Eye (tissue), 1 donor: Measurements from ENCODE around the gene YBX2.
A peak's percentile ranks its signal among the peaks of the same experiment; 100 is the strongest.

ENCODE experiments used
- DNase-seq: peaks from one replicate; pipeline ENCODE4 v3.0.0-alpha.2; 2015

YBX2 gene

DNA sequence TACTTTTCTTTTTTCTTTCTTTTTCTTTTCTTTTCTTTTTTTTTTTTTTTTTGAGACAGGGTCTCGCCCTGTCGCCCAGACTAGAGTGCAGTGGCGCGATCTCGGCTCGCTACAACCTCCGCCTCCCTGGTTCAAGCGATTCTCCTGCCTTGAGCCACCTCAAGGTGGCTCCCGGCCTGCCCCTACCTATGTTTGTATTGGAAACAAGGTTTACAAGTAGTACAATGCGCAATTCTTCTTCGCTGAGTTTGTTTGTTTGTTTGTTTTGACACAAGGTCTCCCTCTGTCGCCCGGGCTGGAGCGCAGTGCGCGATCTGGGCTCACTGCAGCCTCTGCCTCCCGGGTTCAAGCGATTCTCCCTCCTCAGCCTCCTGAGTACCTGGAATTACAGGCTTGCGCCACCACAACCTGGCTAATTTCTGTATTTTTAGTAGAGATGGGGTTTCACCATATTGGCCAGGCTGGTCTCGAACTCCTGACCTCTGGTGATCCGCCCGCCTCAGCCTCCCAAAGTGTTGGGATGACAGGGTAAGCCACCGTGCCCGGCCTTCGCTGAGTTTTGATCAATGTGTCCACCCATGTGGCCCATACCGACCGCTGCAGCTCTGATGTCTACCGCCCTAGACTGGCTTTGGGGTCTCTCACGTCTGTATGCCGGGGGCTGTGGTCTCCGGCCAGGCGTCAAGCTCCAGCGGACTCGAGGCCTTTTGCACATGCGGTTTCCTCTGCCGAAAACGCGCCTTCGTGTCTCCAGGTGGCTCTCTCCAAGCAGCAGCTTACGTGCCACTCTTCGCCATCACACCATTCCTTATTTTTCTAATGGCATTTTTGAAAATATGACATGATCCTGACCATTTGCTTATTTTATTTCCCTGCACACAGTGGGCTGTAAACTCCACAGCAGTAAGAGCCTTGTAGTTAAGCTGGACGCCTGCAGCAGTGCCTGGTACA lies 1.1 kb upstream of the YBX2 start:
- peak; percentile 27 for DNase-seq

DNA sequence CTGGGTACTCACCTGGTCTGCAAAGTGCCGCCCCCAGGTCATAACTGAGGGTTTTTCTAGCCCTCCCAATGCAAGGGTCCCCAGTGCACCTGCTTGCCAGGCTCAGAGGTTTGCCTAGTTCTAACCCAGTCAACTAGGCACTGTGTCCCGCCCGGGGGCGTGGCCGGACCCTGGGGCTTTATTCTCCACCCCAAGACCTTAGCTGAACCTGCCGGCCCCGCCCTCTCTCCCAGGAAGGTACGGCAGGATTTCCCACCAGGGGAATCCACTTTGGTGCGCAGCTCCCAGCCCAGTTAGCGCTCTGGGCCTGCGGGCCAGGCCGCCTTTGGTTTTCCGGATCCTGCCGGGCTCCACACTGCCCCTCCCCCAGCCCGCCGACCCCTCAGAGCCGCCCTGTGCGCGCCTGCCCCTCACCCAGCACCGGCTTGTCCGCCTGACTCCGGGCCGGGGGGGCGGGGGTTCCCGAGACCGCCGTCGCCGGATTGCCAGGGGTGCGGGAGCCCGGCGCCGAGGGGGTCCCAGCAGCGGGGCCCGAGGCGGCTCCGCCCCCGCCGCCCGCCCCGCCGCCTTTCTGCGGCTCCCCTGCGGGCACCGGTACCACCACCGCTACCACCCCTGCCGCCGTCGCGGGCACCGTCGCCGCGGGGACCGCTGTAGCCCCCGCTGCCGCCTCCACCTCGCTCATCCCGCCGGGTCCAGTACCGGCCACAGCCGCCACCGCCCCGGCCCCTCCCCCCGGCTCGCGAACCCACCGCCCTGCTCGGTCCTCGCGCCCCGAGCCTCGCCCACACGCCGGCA lies 424 bp downstream of the YBX2 start:
- DNase-seq: peak; percentile 21

DNA sequence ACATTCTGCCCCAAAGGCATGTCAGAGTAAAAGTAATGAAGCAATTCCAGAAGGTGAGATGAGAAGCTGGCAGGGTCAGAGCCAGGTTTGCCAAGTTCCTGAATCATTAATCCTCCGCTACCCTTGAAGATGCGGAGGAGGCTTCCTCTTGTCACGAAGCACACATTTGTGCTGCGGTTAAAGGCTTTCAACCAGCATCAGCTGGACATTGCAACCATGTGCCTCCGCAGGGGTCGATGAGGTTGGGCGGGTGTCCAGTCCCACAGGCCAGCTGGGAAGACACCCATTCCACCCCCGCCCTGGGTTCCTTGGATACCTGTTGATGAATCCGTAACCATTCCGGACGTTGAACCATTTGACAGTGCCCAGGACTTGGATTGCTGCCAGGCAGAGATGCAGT lies 1.3 kb downstream of the YBX2 start:
- DNase-seq: no peak

DNA sequence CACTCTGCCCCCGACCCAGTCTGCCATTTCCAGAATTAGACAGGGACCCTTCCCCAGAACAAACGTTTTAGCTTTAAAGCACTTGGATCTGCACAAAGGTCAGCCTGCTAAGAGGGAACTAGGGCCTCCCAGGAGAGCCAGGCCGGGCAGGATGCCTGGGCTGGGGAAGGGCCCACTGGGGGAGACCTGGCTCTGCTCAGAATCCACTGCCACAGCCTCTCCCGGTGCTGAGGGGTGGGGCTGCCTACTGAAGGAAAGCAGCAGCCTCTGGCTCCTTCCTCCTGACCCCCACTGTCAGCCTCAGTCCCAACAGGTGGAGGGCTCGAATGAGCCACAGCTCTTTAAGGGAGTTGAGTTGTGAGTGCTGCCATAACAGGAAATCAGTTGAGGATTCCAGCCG lies 1.7 kb downstream of the YBX2 start:
- no peak for DNase-seq

DNA sequence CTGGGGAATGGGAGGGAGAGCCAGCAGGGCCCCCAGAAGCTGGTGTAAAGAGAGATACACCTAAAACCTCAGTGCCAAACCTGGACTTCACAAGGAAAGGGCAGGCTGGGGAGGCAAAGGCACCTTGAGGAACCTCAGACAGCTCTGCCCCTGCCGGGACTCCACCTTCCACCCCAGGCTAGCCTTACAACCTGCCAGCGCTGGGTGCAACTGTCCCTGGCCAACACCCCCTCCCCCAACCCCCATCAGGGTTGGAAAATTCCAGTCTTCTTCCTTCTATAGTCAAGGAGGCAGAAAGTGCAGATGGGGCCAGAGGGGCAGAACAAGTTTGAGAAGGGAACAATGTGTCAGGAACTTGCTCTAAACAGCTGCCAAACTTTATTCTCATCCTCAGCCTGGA lies 2.2 kb downstream of the YBX2 start:
- no peak for DNase-seq

DNA sequence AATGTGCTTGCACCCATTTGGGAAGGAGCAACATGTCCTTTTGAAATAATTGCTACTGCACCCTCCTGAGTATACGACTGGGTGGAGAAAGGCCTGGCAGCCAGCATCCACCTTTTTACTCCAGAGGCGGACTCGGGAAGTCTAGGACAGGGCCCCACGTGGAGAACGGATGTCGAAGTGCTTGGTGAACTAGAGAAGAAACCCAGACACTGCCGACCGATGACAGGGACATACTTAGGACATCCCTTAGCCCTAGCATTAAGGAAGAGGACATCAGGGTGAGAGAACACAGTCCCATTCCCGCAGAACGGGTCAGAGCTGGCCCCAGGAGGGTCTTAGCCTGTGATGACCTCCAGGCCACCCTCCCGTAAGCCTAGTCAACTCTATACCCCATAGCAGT lies 3.8 kb downstream of the YBX2 start:
- no peak for DNase-seq

DNA sequence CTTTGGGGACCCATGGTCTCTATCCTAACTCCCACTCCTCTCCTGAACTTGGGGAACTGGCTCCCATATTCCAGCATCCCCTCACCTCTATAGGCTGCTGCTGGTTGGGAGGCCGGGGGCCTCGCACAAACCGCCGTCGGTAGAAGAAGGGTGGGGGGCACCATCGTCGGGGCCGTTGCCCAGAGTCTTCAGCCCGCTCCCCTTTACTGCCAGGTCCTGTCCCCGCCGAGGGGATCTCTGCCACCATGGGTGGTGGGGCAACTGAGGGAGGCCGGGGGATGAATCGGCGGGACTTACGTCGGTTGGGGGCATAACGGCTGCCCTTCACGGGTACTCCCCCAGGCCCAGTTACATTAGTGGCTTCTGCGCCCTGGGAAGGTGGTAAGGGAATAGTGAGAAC lies 4.3 kb downstream of the YBX2 start:
- no peak for DNase-seq

DNA sequence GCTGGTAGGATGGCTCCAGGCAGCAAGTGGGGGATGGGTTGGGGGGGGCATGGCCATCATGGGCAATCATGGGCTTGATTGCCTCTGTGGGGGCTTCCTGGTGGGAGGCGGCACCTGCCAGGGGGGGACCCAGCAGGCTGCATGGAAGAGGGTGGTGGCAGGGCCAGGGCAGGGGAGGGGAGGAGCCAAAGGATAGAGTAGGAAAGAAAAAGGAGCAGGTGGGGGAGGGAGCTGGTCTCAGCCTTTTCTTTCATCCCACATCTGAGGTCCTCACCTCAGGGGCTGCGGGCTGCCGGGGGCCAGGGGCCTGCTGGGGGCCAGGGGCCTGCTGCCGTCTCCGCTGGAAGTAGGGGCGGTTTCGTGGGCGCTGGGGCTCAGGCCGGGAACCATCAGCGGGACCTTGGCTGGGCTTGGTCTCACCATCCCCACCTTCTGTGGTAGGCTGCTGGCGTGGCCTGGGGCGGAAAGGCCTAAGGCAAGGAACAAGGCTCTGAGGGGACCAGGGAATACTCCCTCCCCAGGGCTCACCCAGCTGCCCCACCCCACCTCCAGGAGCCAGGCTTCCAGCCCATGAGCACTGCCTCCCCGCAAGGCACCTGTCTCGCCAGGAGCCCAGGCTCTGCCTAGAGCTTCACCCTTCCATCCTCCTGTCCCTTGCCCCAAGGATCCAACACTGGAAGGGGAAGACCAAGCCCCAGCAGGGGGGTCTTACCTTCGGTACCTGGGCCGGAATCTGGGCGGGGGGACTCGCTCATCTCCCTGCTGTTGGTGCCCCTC lies 5.0 kb downstream of the YBX2 start:
- no peak for DNase-seq

DNA sequence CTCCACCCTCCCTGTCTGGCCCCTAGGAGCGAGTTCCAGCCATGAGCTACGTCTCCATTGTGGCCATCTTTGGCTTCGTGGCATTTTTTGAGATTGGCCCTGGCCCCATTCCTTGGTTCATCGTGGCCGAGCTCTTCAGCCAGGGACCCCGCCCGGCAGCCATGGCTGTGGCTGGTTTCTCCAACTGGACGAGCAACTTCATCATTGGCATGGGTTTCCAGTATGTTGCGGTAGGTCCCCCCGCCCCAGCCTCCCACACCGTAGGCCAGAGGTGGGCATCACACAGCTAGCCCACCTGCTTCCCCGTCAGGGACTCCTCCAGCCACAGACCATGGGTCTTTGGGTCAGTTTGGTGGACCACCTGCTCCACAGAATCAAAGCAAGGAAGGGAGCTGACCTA lies 8.8 kb downstream of the YBX2 start:
- DNase-seq: no peak

DNA sequence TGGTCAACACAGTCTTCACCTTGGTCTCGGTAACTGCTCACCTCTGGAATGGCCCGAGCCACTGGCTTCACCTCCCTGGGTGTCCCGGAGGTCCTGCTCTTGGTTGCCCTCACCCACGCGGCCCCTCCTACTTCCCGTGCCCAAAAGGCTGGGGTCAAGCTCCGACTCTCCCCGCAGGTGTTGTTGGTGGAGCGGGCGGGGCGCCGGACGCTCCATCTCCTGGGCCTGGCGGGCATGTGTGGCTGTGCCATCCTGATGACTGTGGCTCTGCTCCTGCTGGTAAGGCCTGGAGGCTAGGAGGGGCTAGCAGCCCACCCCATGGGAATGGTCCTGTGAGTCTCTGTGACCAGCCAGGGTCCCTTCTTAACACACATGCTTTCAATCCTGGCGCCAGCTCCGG lies 9.5 kb downstream of the YBX2 start:
- DNase-seq: no peak

DNA sequence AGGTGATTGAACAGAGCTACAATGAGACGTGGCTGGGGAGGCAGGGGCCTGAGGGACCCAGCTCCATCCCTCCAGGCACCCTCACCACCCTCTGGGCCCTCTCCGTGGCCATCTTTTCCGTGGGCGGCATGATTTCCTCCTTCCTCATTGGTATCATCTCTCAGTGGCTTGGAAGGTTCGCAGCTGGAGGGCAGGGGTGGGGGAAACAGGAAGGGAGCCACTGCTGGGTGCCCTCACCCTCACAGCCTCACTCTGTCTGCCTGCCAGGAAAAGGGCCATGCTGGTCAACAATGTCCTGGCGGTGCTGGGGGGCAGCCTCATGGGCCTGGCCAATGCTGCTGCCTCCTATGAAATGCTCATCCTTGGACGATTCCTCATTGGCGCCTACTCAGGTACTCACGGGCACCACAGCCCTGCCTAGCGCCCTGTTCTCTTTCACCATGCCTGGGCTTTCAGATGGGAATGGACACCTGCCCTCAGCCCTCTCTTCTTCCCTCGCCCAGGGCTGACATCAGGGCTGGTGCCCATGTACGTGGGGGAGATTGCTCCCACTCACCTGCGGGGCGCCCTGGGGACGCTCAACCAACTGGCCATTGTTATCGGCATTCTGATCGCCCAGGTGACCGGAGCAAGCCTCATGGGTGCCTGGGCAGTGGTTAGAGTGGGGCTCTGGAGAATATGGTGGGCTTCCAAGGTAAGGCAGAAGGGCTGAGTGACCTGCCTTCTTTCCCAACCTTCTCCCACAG lies 10.8 kb downstream of the YBX2 start:
- no peak for DNase-seq

DNA sequence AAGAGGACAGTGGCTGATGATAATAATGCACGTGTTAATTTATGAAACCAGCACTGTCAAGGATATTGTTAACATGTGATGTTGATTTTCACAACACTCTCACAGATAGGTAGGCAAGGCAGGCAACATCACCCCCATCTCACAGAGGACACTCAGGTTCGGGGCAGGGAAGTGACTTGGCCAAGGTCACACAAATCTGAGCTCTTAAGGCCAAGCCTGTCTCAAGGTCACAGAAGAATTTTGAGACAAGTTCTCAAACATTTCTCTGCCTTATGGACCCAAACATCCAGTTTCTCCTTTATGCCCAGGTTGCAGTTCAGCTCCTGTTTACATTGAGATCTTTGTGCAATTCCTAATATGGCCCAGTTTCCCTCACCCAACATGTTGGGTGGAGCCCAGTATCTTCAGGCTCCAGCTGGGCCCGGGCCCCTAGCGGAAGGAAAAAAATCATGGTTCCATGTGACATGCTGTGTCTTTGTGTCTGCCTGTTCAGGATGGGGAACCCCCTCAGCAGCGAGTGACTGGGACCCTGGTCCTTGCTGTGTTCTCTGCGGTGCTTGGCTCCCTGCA lies 11.6 kb downstream of the YBX2 start:
- peak; percentile 3 for DNase-seq

DNA sequence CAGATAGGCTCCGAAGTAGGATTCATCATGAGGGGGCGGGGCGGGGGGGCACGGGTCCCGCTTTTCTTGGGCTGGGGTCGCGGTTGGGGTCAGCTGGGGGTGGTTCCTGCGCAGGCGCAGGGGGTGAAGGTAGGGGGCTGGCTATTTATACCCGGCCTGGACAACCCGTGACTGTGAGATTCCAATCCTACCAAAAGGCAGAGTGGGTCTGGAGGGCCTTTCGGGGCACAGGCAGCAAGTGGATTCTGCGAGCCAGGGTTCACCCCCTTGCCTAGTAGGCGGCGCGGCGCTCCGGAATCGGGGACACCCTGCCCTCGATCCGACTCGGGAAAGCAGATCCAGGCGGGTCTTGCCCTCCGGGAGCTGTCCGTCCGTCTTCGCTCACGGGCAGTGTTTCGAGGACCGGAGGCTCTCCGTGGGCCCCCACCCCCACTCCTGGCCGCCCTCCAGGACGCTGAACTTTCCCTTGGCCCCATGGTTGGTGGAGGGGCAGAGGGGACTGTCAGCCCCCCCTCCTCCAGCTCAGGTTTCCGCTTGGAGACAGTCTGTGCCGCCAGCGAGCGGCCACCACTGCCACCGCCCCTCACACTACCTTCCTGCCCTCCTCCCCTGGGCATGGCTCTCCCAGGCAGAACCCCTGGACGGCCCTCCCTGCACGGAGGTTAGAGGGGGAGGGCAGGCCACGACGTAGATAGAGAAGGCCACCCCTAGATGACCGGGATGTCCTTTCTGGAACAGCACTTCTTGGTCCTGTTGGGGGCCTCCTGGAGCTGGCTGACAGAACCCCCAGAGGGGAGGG lies 12.3 kb downstream of the YBX2 start:
- DNase-seq: no peak

DNA sequence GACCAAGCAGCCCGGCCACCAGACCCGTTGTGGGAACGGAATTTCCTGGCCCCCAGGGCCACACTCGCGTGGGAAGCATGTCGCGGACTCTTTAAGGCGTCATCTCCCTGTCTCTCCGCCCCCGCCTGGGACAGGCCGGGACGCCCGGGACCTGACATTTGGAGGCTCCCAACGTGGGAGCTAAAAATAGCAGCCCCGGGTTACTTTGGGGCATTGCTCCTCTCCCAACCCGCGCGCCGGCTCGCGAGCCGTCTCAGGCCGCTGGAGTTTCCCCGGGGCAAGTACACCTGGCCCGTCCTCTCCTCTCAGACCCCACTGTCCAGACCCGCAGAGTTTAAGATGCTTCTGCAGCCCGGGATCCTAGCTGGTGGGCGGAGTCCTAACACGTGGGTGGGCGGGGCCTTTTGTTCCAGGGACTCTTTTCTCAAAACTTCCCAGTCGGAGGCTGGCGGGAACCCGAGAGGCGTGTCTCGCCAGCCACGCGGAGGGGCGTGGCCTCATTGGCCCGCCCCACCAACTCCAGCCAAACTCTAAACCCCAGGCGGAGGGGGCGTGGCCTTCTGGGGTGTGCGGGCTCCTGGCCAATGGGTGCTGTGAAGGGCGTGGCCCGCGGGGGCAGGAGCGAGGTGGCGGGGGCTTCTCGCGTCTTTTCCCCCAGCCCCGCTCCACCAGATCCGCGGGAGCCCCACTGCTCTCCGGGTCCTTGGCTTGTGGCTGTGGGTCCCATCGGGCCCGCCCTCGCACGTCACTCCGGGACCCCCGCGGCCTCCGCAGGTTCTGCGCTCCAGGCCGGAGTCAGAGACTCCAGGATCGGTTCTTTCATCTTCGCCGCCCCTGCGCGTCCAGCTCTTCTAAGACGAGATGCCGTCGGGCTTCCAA lies 13.1 kb downstream of the YBX2 start, which contains the start of gene SLC2A4:
TSS of gene SLC2A4 (plus strand) at position 645 of the 879 bp plus-strand sequence. CDS start at position 862, 217 bp downstream.
- DNase-seq: peak; percentile 97

DNA sequence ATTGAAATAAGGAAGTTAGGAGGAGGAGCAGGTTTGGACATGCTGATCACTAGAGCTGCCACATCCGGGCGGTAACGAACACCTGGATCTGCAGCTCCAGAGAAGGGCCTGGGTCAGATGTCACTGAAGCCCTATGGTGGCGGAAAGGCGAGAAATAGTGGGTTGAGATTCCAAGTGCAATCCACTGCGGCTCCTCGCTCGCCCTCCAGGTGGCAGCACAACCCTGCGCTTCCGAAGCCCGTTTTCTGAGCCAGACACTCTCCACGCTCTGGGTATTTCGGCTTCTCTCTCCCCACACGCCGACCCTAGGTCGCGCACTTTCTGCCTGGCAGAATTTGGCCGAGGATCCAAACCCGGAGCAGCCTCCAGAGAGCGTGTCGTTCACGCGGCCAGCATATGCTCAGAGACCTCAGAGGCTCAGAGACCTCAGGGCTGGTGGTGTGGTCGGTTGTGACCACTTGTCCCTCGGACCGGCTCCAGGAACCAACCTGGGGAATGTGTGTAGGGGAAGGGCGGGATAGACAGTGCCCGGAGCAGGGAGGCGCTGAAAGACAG lies 13.8 kb downstream of the YBX2 start:
- peak; percentile 96 for DNase-seq

DNA sequence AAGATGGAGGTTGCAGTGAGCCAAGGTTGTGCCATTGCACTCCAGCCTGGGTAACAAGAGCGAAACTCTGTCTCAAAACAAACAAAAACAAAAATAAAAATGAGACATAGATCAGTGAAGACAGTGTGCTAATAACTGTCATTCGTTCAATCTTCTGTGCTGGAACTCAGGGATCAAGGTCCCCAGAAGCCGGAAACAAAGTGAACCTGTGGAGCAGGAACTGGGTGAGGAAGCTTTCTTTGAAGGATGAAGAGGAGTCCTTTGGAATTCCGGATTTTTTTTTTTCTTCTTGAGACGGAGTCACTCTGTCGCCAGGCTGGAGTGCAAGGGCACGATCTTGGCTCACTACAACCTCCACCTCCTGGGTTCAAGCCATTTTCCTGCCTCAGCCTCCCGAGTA lies 15.0 kb downstream of the YBX2 start:
- no peak for DNase-seq

DNA sequence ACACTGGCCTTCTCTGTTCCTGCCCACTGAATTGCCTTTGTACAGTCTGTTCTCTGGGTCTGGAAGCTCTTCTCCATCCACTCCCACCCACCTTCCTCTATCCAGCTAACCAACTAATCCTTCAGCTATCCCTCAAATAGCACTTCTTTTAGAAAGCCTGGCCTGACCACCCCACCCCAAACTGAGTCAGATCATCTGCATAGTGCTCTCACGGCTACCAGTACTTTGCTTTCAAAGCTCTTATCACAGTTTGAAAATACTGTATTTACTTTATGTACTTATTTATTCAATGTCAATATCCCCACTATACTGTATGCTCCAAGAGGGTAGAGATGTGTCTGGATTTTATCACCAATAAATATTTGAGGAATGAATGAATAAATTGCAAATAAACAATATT lies 27.7 kb downstream of the YBX2 start:
- no peak for DNase-seq

DNA sequence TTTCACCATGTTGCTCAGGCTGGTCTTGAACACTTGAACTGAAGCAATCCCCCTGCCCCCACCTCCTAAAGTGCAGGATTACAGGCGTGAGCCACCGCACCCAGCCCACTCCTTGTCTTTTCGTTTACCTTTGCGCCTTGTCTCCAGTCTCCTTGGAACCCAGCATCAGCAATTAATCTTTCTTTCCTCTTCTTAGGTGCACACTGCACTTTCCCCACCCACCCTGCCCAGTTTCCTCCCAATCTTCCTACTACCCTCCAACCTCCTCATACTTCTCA lies 30.7 kb downstream of the YBX2 start:
- no peak for DNase-seq

DNA sequence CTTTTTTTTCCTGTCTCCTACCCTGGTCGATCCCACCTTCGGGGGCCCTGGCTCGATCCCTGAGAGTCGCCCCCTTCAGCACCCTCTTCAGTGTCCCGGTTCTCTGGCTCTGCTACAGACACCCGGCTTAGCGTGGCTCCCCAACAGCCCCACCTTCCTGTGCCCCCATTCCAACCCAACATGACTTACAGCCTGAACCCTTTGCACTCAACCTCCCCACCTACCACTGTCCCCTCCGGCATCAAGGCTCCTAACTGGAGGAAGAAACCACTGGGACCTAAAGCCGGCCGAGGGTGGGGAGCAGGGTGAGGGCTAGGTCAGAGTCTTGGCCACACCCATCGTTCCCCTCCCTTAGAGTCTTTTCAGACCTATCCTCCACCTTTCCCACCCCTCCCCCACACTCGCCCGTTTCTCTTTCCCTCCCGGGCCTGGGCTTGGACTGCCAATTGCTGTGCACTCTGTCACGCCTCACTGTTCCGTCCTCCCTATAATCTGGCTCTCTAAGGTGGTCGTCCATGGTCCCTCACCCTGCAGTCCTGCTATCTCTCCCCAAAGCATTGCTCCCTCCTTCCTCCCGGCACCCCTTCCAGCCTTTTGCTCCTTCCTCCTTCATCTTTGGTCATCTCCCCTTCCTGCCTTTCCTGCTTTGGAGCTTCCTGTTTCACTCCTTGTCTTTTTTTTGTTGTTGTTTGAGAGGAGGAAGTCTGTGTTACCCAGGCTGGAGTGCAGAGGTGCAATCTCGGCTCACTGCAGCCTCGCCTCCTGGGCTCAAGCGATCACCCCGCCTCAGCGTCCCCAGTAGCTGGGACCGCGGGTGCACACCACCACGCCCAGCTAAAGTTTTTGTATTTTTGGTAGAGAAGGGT lies 31.3 kb downstream of the YBX2 start:
- peak; percentile 29 for DNase-seq
